NCI-H748 (cell line): ENCODE data around the gene PLAC1.

Source experiments
- DNase-seq: peaks from one replicate; lab custom pipeline; 2025; ENCODE audit not compliant: unreplicated experiment; lab: John Stamatoyannopoulos, UW

PLAC1 gene, protein sequence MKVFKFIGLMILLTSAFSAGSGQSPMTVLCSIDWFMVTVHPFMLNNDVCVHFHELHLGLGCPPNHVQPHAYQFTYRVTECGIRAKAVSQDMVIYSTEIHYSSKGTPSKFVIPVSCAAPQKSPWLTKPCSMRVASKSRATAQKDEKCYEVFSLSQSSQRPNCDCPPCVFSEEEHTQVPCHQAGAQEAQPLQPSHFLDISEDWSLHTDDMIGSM

DNA sequence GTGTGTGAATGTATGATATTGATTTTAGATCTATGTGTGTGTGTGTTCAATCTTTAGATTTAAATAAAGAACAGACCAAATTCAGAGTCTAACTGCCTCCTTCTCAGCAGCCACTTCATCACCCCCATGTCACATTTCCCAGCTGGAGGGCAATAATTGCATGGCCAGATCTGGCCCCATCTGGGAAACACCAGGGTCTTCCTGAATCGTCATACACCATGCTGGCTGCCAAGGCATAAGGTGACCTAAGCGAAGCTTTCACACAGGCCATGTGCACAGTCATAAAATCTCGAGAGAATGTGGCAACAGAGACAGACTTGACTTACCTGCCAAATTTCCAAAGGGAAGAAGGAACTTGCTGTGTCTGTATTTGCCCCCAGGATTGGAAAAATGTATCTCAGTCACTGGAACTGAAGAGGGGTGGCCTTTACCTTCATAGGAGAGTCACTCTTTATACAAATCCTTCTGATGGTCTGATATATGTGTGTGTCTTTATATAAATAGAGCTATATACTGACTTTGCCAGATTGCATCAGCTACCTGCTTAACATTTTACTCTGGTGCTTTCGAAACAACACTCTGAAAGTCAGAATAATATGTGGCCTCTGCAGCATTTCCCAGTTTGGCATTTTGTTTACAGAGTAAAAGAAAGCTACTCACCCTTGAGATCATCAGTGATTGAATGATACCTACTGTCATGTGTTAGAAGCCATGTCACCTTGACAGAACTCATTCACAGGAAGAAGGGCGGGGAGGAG is at the start of gene PLAC1:
PLAC1 (minus strand) TSS at position 470 of the 758 bp plus-strand sequence. CDS start 91,789 bp downstream, outside the sequence.
- peak; percentile 1 for DNase-seq

DNA sequence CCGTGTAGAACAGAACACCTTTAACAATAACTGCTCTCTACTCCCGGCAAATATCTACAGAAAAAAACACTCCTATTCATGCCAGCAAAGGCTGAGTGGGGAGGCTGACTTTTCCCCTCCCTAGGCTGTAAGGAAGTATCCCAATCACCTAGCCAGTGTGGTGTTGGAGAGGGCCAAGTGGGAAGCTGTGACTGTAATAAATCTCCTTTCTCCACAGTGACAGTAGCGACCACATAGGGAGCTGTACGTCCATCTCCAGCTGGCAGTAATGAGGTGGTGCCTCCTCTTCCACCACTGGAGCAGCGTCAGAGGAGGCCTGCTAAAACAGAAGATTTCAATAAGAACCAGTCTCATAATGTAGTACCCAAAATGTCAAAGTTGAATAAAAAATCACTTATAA is 47.9 kb upstream of the PLAC1 start:
- no peak for DNase-seq

DNA sequence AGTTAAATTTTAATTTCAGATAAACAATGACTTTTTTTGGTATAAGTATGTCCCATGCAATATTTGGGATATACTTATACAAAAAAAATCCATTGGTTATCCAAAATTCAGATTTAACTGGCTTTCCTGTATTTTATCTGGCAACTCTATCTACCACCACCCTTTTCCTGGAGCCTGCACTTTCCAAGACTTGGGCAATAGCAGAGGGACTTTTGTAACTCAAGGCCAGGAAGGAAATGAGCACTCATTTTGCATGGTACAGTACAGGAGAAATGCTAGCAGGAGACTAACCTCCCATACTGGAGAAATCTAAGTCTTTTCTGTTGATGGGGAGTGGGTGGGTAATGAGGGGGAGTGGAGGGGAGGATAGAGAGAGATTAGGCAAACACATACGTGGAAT is 37.7 kb upstream of the PLAC1 start:
- DNase-seq = no peak

DNA sequence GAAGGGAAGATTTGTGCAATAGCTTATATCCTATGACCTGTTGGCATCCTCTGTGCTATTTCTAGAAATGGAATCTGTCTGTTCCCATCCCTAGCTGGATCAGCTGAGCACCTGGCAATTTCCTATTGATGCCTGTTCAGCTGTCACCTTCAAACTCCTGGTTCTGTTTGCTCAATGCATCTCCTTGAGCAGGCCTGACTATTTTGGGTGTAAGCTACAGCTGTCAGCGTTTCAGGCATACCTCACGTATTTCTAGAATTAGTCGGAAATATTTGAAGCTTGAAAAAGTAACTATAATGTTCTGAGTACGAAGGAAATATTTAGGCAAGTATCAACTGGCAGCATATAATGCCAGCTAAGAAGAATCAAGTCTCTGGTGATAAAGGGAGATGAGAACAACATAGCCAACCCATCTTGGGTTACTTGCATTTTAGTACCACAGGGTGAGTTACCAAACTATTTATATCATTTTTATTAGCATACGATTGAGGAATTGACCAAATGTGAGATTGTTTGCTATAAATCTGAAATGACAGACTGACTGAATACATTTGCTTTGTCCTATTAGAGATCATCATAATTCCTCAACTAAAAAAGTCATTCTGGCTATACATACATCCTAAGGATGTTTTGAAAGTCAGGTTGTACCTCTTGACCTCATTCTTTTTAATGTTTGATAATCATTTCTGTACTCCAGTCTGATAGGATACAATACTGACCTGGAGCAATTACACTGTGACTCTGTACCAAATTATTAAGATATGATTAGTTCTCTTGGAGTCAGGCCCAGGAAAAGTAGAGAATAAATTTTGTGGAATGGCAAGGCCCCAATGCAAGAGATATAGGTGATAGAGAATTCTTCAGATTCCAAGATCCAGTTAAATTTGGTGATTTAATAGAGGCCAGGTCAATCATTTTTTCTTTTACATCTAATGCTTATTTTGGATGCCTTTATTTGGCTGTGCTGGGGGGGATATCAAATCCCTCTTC is 36.4 kb upstream of the PLAC1 start:
- DNase-seq = no peak

DNA sequence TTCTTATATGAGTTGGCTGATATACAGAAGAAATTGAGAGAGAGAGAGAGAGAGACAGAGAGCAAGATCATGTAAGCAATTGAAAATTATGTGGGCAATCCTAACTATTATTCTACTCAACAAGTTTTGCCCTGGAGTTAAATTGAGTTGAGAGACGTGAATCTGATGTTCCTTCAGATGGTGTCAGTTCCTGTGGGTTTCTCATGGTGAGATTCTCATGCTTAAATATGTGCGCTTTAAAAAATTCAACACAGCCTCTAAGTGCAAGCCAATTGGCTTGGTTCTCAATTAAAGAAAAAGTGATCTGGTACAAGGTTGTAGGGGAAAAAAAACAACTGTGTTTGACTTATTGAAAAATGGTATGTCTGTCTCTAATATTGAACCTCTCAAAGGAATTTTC is 35.4 kb upstream of the PLAC1 start:
- DNase-seq = no peak

DNA sequence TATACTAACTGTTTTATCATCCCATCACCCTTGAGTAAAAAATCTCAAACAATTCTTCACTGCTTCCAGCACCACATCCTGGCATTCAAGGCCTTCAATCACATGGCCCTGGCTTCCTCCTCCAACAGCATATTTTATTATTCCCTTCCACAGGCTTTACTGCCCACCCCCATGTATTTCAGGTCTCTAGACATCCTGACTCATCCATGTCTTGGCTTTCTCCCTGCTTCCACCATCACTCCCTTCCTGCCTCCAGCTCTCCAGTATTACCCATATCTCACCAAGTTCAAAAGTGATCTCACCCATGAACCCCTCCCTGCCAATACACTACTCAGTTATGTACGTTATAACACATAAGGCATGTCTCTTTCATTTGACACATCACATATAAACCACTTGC is 34.7 kb upstream of the PLAC1 start:
- no peak for DNase-seq

DNA sequence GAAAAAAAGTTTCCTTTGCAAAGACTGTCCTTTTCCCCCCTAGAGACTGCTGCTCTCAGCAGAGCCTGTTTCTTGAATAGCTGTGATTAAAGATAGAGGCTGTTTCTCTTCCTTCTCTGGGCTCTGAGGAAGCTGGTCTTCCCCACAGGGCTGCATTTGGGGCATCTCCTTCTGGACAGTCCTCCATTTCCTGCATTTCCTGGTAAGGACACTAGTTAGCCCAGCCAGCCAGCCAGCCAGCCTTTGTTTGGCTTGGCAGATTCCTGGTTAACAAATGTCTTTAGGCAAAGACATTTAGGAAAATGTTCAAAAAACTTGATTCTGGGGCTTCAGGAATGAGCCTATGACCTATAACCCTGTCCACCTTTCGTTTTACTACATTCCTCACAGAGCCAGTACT is 34.0 kb upstream of the PLAC1 start:
- DNase-seq = no peak

DNA sequence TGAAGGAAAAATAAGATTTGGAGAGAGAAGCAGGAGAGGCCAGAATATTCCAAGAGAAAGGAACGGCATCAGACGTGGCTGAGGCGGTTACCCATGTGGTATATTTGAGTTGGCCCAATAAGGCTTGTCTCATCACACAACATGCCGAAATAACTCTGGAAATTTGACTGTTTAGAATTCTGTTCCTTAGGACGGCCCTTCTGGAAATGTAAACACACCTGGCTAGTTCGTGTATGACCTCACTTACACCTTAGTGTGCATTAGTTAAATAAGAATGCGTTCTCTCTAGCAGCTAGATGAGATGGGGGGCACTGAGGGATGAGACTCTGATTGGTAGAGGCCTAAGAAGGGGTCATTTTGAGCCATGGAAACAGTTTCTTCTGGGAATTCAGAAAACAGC is 33.2 kb upstream of the PLAC1 start:
- DNase-seq = no peak

DNA sequence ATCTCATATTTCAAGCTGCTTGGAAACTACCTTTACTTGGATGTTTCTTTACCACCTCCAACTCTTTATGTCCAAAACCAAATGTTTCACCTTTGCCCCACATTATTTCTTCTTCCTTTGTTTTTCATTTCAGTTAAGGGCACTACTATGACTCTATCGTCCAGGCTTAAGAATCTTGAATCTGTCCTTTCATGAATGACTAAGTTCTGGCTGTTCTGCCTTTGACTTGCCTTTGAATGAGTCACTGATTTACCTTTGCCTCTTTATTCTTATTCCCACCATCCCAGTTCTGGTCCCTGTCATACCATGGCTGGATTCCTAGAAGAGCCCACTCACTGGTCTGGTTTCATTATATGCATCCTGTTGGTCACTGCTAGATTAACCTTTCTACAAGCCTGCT is 30.6 kb upstream of the PLAC1 start:
- DNase-seq = no peak

DNA sequence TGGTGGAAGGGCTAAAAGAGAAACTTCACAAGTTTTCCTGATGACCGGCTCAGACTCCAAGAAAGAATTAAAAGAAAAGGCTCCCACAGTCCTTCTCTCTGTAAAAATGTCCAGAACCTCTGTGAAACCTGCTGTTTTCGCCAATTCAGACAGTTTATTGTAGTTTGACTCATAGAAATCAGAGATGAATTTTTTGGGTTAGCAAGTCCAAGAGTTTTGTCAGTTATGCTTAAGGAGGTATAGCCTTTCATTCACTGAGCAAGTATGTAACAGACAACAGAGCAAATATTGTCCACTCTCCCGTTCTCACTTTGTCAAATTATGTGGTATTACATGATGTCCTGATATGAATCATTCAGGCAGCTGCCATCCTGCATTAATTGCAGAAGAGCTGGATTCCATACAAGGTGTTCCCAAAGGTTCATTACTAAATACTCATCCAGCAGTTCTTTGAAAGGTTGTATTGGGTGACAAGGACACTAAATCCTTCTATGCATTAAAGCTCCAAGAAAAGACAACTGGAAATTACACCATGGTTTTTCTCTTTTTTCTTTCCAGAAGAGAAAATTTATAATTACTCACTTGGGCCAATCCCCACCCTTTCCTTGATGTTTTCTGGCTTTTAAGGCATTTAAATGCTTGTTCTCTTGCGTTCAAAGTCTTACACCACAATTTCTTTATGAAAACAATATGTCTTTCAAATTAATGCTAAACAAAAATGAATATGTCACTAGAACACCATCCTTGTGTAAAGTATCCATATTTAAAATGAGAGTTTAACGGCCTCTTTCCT is 30.0 kb upstream of the PLAC1 start:
- no peak for DNase-seq

DNA sequence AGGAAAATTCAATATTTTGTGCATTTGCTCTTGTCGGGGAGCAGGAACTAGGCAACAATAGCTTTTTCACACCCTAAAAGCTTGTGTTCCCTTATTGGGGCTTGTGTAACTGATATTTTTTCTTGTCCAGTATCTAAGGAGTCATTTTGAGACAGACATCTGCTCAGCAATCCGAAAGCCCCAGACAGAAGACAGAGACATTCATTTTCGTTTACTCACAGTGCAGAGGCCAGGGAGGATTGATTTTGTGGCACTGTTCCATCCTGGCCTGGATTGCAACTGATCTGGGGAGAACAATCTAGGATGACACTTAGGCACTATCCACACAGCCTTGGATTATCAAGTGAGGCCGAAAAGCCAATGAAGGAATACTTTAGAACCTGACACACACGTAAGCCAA is 27.4 kb upstream of the PLAC1 start:
- DNase-seq = no peak

DNA sequence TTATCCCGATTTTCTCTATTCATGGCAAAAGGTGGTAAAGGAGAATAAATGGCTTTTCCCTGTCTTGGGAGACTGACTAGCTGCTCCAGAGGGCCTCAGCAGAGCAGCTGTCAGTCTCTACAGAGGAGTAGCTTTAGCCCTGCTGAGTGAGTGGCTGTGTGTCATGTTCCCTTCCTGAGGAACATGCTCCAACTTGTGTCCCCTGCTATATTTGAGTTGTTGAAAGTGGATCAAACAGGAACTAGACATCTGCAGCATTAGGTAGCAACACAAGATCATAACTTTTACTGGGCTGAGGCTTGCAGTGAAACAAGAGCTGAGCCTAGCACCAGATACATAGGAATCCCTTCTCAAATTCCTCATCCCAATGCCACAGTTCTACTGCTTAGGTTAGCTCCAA is 26.7 kb upstream of the PLAC1 start:
- DNase-seq = no peak

DNA sequence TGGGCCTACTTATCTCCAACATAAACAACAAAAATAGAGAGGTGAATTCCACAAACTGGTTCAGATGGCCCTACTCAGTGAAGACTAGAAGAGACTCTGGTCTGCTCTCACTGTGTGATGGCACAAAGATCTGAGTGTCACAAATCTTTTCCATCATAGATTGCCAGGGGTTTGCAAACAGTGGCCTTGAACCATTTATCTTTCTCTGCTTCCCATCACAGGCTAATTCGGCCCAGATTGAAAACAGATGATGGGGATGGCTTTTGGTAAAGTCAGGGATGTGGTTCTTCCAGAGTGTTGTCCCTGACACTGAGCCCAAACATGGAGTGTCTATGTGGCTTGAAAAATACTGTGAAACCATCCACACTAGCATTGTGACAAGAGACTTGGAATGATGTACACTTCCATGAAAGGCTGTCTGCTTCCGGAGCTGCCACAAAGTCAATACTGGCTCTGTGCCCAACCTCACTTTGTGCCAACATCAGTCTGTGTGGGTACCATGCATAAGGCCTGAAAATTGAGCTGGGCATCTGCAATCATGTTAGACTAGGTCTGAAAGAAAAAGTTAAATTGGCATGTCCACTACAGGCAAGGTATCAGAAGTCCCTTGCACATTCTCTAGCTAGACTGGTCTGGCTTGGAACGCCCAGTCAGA is 25.2 kb upstream of the PLAC1 start:
- DNase-seq = peak; percentile 43

DNA sequence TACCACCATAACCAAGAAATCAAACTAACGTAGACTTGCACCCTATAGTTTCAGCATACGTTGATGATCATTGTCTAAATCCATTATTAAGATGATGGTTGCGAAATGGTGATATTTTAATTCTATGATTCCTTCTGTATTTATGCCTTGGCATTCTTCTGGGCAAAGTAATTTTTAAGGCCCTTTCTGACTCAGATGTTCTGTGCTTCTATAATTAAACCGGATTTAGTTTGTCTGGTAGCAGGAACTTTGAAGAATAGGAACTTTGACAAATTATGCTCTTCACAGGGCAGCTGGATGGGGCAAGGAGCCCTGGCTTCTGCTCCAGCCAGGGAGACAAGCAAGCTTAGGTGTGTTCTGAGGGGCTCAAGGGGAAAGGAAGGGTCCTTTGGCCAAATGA is 23.8 kb upstream of the PLAC1 start:
- no peak for DNase-seq

DNA sequence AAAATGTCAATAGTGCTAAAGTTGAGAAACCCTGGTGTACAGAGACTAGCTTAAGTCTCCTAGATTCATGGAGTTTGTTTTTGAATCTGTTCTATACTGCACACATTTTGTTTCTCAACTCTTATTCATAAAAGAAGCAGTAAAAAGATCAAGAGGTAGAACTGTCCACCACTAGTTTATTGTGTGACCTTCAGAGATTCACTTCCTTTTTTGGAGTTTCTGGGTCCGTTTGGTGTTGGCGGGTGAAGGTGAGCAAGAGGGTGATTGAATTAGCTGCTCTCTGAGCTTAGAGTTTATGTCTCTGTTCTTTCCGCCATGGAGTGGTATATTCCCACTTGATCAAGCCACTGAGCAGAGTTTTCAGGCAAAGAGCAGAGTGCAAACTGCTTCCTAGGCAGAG is 21.4 kb upstream of the PLAC1 start:
- DNase-seq = no peak

DNA sequence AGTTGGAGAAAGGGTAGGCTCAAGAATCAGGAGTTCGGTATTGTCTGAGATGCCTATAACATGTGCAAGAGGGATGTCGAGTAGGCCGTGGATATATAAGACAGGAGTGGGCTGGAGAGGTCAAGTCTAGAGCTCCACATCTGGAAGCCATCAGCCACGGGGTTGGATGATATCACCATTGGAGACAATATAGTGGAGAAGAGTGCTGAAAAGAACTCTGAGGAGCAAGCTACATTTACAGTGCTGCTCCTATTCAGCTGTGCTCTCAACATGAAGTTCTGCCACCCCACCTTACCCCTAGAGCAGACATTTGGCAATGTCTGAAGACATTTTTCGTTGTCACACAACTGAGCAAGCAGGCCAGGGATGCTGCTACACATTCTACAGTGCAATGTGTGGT is 20.9 kb upstream of the PLAC1 start:
- no peak for DNase-seq

DNA sequence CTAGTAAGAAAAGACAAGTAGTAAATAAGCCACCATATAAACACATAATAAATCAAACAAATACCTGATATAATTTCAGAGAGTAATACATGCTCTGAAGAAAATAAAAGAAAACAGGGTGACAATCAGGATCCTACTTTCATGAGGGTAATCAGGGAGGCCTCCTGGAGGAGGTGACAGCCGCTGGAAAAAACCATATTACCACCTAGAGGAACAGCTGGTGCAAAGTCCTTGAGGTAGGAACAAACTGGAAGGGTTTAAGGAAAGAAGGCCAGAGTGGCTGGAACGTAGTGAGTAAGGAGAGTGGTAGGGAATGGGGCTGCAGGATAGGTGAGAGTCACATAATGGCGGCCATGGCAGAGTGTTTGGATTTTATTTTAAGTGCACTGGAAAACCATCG is 19.1 kb upstream of the PLAC1 start:
- DNase-seq = no peak

DNA sequence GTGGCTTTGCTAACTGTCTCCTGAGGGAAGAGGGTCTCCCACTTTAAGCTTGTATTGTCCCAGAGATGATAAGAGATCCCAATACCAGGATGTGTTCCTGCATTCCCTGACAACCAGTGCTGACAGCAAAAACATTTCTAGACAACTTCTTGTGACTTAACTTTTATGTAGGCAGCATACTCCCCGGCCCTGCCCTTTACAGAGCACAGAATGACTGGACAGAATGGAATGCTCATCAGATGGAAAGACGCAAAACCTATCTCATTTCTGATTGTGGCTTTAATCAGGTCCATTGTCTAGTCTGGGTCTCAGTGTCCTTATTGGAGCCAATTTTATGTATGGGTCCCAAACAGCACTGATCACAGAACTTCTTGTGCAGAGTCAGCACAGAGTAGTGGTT is 18.2 kb upstream of the PLAC1 start:
- DNase-seq = no peak

DNA sequence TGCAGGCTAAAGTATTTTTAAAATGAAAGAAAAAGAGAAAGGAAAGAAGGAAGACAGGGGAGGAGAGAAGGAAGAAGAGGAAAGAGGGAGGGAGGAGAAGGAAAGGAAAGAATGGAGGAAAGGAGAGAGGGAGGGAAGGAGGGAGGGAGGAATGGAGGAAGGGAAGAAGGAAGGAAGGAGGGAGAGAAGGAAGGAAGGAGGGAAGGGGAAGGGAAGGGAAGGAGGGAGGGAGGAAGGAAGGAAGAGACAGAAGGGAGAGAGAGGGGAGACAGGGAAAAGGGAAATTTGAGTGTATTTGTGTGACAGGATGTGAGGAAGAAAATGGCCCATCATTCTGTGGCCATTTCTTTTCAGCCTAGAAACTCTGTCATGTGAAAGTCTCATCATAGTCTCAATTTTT is 14.9 kb upstream of the PLAC1 start:
- DNase-seq = no peak

DNA sequence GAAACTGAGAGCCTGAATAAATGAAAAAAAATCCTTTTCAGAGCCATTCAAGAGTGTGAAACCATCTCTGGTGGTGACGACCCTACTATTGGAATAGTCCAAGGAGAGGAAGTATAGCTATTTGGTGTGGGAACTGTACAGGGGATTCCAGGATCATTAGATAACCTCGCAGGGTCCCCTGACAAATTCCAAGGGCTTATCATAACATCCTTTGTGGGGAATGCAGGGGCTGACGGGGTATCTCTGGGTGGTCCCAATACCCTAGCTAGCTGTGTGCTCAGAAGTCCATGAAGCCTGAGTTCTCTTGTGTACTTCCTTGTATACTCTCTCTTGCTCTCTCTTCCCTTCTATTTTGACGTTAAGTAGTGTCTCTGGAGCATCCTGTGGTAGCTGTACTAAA is 13.8 kb upstream of the PLAC1 start:
- no peak for DNase-seq
